Measurements from ENCODE around the gene RAVER1. TPM values are rescaled to one million over a fixed set of nuclear protein-coding genes. Genes with fewer than 3 reads are reported as not detected.

Gene RAVER1
- total and polyA plus RNA-seq, 2 of the 8 experiments (the other 6 are each of a cell fraction or from before 2014, with no cell fraction given): 5.7 to 70.5 TPM

GRCh38 chr19:10321874-10322835 lies 11.2 kb downstream of the RAVER1 start:
- Histone ChIP-seq H3K14ac (ENCODE audit: insufficient read length) (no peak overlapping the region), H4K8ac (ENCODE audit: extremely low read depth, insufficient read depth, low read length) (no peak overlapping the region), H3K23me2 (ENCODE audit: low read depth, low read length) (no peaks in the 10 kb centered on the region; the same call in 1 of the 2 replicates), H3K9ac (replicated peaks in 1 of 4; ENCODE audit: extremely low read depth in 1 of 4, low read depth in 3 of 4, low read length in 3 of 4) (no peak overlapping the region), H2BK5ac (ENCODE audit: low read depth, low read length) (no peak overlapping the region), H4K91ac (replicated peaks; ENCODE audit: insufficient read length, low read length) (no peak overlapping the region), H3K4ac (replicated peaks; ENCODE audit: insufficient read length, low read depth, low read length) (no peak overlapping the region), H4K20me1 (replicated peaks in 1 of 2; ENCODE audit: control insufficient read depth in 1 of 2, insufficient read depth in 2 of 2, low read length in 2 of 2) (peaks cover 0 to 15% of the 10 kb centered on the region in 2 experiments), H2AFZ (ENCODE audit: low read length) (no peak overlapping the region), H2BK120ac (replicated peaks; ENCODE audit: low read depth, low read length) (no peak overlapping the region), H3K4me1 (replicated peaks in 1 of 4; ENCODE audit: control insufficient read depth in 3 of 4, insufficient read depth in 4 of 4, low read length in 3 of 4) (no peaks in the 10 kb centered on the region), H3K79me2 (ENCODE audit: control insufficient read depth in 1 of 2, insufficient read depth in 2 of 2, low read length in 2 of 2) (no peaks in the 10 kb centered on the region), H3K27me3 (replicated peaks in 1 of 4; ENCODE audit: control insufficient read depth in 3 of 4, extremely low read depth in 1 of 4, insufficient read depth in 3 of 4, low read length in 3 of 4) (no peaks in the 10 kb centered on the region; a peak in 1 of 7 replicates), H3K27ac (ENCODE audit: low read depth, low read length) (no peak overlapping the region), H3K4me2 (ENCODE audit: insufficient read depth in 1 of 2, low read depth in 2 of 2, low read length in 2 of 2) (no peak overlapping the region), H2BK20ac (ENCODE audit: low read length) (no peak overlapping the region), H3K23ac (ENCODE audit: insufficient read length) (no peak overlapping the region), H2BK15ac (ENCODE audit: low read length) (no peak overlapping the region), H2BK12ac (ENCODE audit: low read depth, low read length) (no peak overlapping the region), H3K36me3 (ENCODE audit: control insufficient read depth in 2 of 4, insufficient read depth in 4 of 4, low read length in 3 of 4) (peaks cover 26 to 77% (median 60%) of the 10 kb centered on the region in 4 experiments), H3K18ac (ENCODE audit: extremely low read depth, low read length) (no peak overlapping the region), H3K4me3 (ENCODE audit: extremely low read depth in 1 of 4, insufficient read depth in 2 of 4, low read depth in 3 of 4, low read length in 4 of 4) (no peak overlapping the region), H3K56ac (replicated peaks; ENCODE audit: insufficient read length, low read depth, low read length) (no peak overlapping the region), H4K5ac (ENCODE audit: insufficient read length, low read depth, low read length) (no peak overlapping the region), H2AK5ac (ENCODE audit: low read depth, low read length) (no peak overlapping the region), H3K79me1 (ENCODE audit: low read depth, low read length) (no peaks in the 10 kb centered on the region), H3K9me3 (ENCODE audit: insufficient read depth in 2 of 2, low read depth in 1 of 2, low read length in 1 of 2) (no peaks in the 10 kb centered on the region)
- ChIA-PET POLR2A (ENCODE audit: partially characterized antibody) (interaction anchor here (1.1 to 11.4 kb wide), 5 partner anchors 11 to 53 kb away, joined by 3 to 104 read pairs (median 6); partner anchors contain the start of genes ICAM5 and RAVER1), CTCF (ENCODE audit: partially characterized antibody) (interaction anchor here (0.5 to 2.4 kb wide), 8 partner anchors 10 to 67 kb away, joined by 3 to 13 read pairs (median 4); no protein-coding TSS in a partner anchor)
- DNase-seq (ENCODE audit: low read depth in 1 of 2, low spot score in 2 of 2) (no peak), FAIRE-seq (no peak)
- TF ChIP-seq POLR2AphosphoS5 (IDR thresholded peaks at IDR 0.05; ENCODE audit: low read depth, low read length): 0 out of 2 replicates have a peak, but pooled peaks have one; percentile 31
- no peak for TF ChIP-seq RXRA (IDR thresholded peaks at IDR 0.05; ENCODE audit: insufficient read depth, low read depth, low read length)
- WGBS, 2 experiments (ENCODE audit: extremely low coverage in 1 of 2, insufficient coverage in 1 of 2, insufficient read length in 1 of 2, insufficient replicate concordance in 2 of 2, low coverage in 1 of 2, low lambda C conversion rate in 2 of 2, missing lambda C conversion rate in 1 of 2): 91% methylated on average over 16 of the region's 19 CpGs; no CpG with 5 or more reads in 1 of the 2 experiments

Data from H1 (cell line).